Ascending aorta (tissue), 2 donors: ENCODE measurements around the gene WNK2. TPM values are rescaled to one million over a fixed set of nuclear protein-coding genes. Genes with fewer than 3 reads are reported as not detected.

Source experiments
- DNase-seq, 2 donors: peaks; one replicate each; pipeline ENCODE4 v3.0.0-alpha.2; 2019; ENCODE audit warnings: low spot score in 2 of 2
- H3K27ac ChIP-seq, 2 donors: fragments of 200-600 bp; sonication (generic); one replicate each; pipeline ENCODE4 v1.5.1; 2016 to 2017; ENCODE audit warnings: mild to moderate bottlenecking in 1 of 2
- H3K27me3 ChIP-seq: fragments of 200-600 bp; sonication (generic); one replicate; pipeline ENCODE4 v1.5.1; 2017
- H3K36me3 ChIP-seq, 2 donors: fragments of 200-600 bp; sonication (generic); one replicate each; pipeline ENCODE4 v1.5.1; 2016
- H3K4me1 ChIP-seq, 2 donors: fragments of 200-600 bp; sonication (generic); one replicate each; pipeline ENCODE4 v1.5.1; 2016 to 2017; ENCODE audit warnings: mild to moderate bottlenecking in 1 of 2
- H3K4me3 ChIP-seq, 2 donors: fragments of 200-600 bp; sonication (generic); one replicate each; pipeline ENCODE4 v1.5.1; 2016 to 2017; ENCODE audit warnings: mild to moderate bottlenecking in 1 of 2
- H3K9me3 ChIP-seq, 2 donors: fragments of 200-600 bp; sonication (generic); one replicate each; pipeline ENCODE4 v1.5.1; 2016
- CTCF ChIP-seq, 3 experiments: fragments of 200-600 bp in 2 of 3; fragments of 450-650 bp in 1 of 3; sonication (generic) in 2 of 3; IDR thresholded peaks; one replicate each; pipeline ENCODE4 v1.5.1; 2016 to 2019; ENCODE audit warnings: antibody characterized with exemption in 3 of 3, mild to moderate bottlenecking in 1 of 3, moderate library complexity in 1 of 3
- intact Hi-C: fragments of 100-400 bp; cut with DNase I; formaldehyde crosslinking; loops from one replicate; pipeline ENCODE4 v1.15.1; 2023
- total RNA-seq: library from RNA; depleted of rRNA; stranded (reverse); fragments of >200 nt; gene quantifications from one replicate; pipeline ENCODE4 v1.1.0, GENCODE V29; 2016

WNK2 gene
- total RNA-seq, 1 donor from 2014 or later: not detected

- Histone ChIP-seq H3K36me3 (no peaks in the 10 kb centered on the region), H3K4me3 (no peak overlapping the region), H3K27ac (no peak overlapping the region), H3K27me3 (no peaks in the 10 kb centered on the region), H3K4me1 (no peaks in the 10 kb centered on the region), H3K9me3 (no peaks in the 10 kb centered on the region)
- intact Hi-C loops: no loop called here
- DNase-seq: no peak
- TF ChIP-seq CTCF (IDR thresholded peaks at IDR 0.05): no peak
Observed at GRCh38 chr9:93324191-93324834, 140.4 kb downstream of the WNK2 start.

- intact Hi-C loops: no loop called here
- Histone ChIP-seq H3K27ac (no peak overlapping the region), H3K9me3 (no peaks in the 10 kb centered on the region), H3K36me3 (no peaks in the 10 kb centered on the region), H3K4me3 (no peak overlapping the region), H3K27me3 (no peaks in the 10 kb centered on the region), H3K4me1 (no peaks in the 10 kb centered on the region)
- DNase-seq: no peak
- TF ChIP-seq CTCF (IDR thresholded peaks at IDR 0.05): no peak
Observed at GRCh38 chr9:93325307-93326035, 141.5 kb downstream of the WNK2 start.

GRCh38 chr9:93326056-93326455 is 142.1 kb downstream of the WNK2 start:
- Histone ChIP-seq H3K27ac (no peak overlapping the region), H3K4me1 (no peaks in the 10 kb centered on the region), H3K4me3 (no peak overlapping the region), H3K36me3 (no peaks in the 10 kb centered on the region), H3K27me3 (no peaks in the 10 kb centered on the region), H3K9me3 (no peaks in the 10 kb centered on the region)
- intact Hi-C loops: no loop called here
- no peak for DNase-seq
- TF ChIP-seq CTCF (IDR thresholded peaks at IDR 0.05): no peak

- intact Hi-C loops: no loop called here
- Histone ChIP-seq H3K36me3 (no peaks in the 10 kb centered on the region), H3K4me3 (no peak overlapping the region), H3K27ac (no peak overlapping the region), H3K9me3 (no peaks in the 10 kb centered on the region), H3K27me3 (no peaks in the 10 kb centered on the region), H3K4me1 (no peaks in the 10 kb centered on the region)
- no peak for TF ChIP-seq CTCF (IDR thresholded peaks at IDR 0.05)
- DNase-seq: no peak
Observed at GRCh38 chr9:93326654-93327053, 142.7 kb downstream of the WNK2 start.

GRCh38 chr9:93329629-93330280 is 145.8 kb downstream of the WNK2 start:
- H3K4me3 ChIP-seq: no peak overlapping the region
- intact Hi-C loops: no loop called here
- no peaks in the 10 kb centered on the region for H3K9me3 ChIP-seq
- no peak for TF ChIP-seq CTCF (IDR thresholded peaks at IDR 0.05)
- H3K27me3 ChIP-seq: no peaks in the 10 kb centered on the region
- H3K27ac ChIP-seq: no peak overlapping the region
- no peaks in the 10 kb centered on the region for H3K36me3 ChIP-seq
- no peaks in the 10 kb centered on the region for H3K4me1 ChIP-seq
- no peak for DNase-seq
